ENCODE results near the gene DLG2. TPM values are rescaled to one million over a fixed set of nuclear protein-coding genes. Genes with fewer than 3 reads are reported as not detected.

DLG2 gene
- total RNA-seq, 1 donor from 2014 or later: 2.4 TPM

GRCh38 chr11:84022695-84023094 lies 1604.4 kb downstream of the DLG2 start:
- DNase-seq (ENCODE audit: low spot score, unreplicated experiment): no peak
- Mint-ChIP-seq H3K4me3 (ENCODE audit: low read depth) (no peak overlapping the region), H3K9me3 (ENCODE audit: low read depth) (no peaks in the 10 kb centered on the region), H3K36me3 (ENCODE audit: insufficient read depth) (no peaks in the 10 kb centered on the region), H3K27me3 (no peaks in the 10 kb centered on the region), H3K4me1 (ENCODE audit: low read depth) (peaks cover 7% of the 10 kb centered on the region), H3K27ac (no peak overlapping the region)
- no peak for TF ChIP-seq CTCF (IDR thresholded peaks at IDR 0.05; ENCODE audit: unreplicated experiment)

GRCh38 chr11:84022201-84022600 lies 1604.9 kb downstream of the DLG2 start:
- no peaks in the 10 kb centered on the region for H3K36me3 Mint-ChIP-seq (ENCODE audit: insufficient read depth)
- H3K4me3 Mint-ChIP-seq (ENCODE audit: low read depth): no peak overlapping the region
- H3K27ac Mint-ChIP-seq: no peak overlapping the region
- no peak for TF ChIP-seq CTCF (IDR thresholded peaks at IDR 0.05; ENCODE audit: unreplicated experiment)
- no peaks in the 10 kb centered on the region for H3K9me3 Mint-ChIP-seq (ENCODE audit: low read depth)
- H3K4me1 Mint-ChIP-seq (ENCODE audit: low read depth): peaks cover 7% of the 10 kb centered on the region
- DNase-seq (ENCODE audit: low spot score, unreplicated experiment): no peak
- no peaks in the 10 kb centered on the region for H3K27me3 Mint-ChIP-seq

- DNase-seq (ENCODE audit: low spot score, unreplicated experiment): no peak
- H3K27ac Mint-ChIP-seq: no peak overlapping the region
- no peak for TF ChIP-seq CTCF (IDR thresholded peaks at IDR 0.05; ENCODE audit: unreplicated experiment)
- H3K4me1 Mint-ChIP-seq (ENCODE audit: low read depth): peaks cover 7% of the 10 kb centered on the region
- H3K4me3 Mint-ChIP-seq (ENCODE audit: low read depth): no peak overlapping the region
- no peaks in the 10 kb centered on the region for H3K9me3 Mint-ChIP-seq (ENCODE audit: low read depth)
- no peaks in the 10 kb centered on the region for H3K27me3 Mint-ChIP-seq
- H3K36me3 Mint-ChIP-seq (ENCODE audit: insufficient read depth): no peaks in the 10 kb centered on the region
Observed at GRCh38 chr11:84021291-84021690, 1605.9 kb downstream of the DLG2 start.

- Mint-ChIP-seq H3K9me3 (ENCODE audit: low read depth) (peaks cover 4% of the 10 kb centered on the region), H3K27me3 (no peaks in the 10 kb centered on the region), H3K4me3 (ENCODE audit: low read depth) (no peak overlapping the region), H3K27ac (no peak overlapping the region), H3K36me3 (ENCODE audit: insufficient read depth) (no peaks in the 10 kb centered on the region), H3K4me1 (ENCODE audit: low read depth) (peaks cover 7% of the 10 kb centered on the region)
- no peak for DNase-seq (ENCODE audit: low spot score, unreplicated experiment)
- no peak for TF ChIP-seq CTCF (IDR thresholded peaks at IDR 0.05; ENCODE audit: unreplicated experiment)
Observed at GRCh38 chr11:84019571-84020194, 1607.5 kb downstream of the DLG2 start.

GRCh38 chr11:84014539-84014938 lies 1612.6 kb downstream of the DLG2 start:
- no peak for DNase-seq (ENCODE audit: low spot score, unreplicated experiment)
- Mint-ChIP-seq H3K4me3 (ENCODE audit: low read depth) (no peak overlapping the region), H3K27me3 (no peaks in the 10 kb centered on the region), H3K36me3 (ENCODE audit: insufficient read depth) (no peaks in the 10 kb centered on the region), H3K9me3 (ENCODE audit: low read depth) (peaks cover 4% of the 10 kb centered on the region), H3K4me1 (ENCODE audit: low read depth) (no peaks in the 10 kb centered on the region), H3K27ac (no peak overlapping the region)
- TF ChIP-seq CTCF (IDR thresholded peaks at IDR 0.05; ENCODE audit: unreplicated experiment): no peak
